Left forelimb (tissue), 1 donor: ENCODE data around the gene TBC1D24.
A peak's percentile ranks its signal among the peaks of the same experiment; 100 is the strongest.

Source experiments
- DNase-seq: peaks from one replicate; pipeline ENCODE4 v3.0.0-alpha.2; 2018; ENCODE audit warnings: low spot score

The TBC1D24 gene

GRCh38 chr16:2499454-2499853 is 24.5 kb downstream of the TBC1D24 start:
- DNase-seq = no peak

DNA sequence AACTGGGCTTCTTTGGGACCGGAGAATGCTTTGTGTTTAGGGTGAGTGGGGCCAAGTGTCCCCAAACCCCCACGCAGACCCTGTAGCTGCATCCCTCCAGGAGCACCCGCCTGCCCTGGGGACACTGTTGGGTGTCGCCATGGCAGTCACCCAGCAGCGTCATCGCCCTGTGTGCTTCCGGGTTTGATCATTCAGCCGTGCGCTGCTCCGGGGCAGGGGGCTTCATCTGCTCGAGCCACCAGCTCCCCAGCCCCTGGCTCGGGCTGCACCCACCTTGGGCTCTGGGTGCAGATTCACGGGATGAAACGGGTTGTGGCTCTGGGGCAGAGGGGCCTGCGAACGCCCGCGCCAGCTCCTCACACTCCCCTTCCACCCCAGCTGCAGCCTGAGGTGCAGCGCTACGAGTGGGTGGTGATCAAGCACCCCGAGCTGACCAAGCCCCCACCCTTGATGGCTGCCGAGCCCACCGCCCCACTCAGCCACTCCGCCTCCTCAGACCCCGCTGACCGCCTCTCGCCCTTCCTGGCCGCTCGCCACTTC is 25.0 kb downstream of the TBC1D24 start:
- no peak for DNase-seq

DNA sequence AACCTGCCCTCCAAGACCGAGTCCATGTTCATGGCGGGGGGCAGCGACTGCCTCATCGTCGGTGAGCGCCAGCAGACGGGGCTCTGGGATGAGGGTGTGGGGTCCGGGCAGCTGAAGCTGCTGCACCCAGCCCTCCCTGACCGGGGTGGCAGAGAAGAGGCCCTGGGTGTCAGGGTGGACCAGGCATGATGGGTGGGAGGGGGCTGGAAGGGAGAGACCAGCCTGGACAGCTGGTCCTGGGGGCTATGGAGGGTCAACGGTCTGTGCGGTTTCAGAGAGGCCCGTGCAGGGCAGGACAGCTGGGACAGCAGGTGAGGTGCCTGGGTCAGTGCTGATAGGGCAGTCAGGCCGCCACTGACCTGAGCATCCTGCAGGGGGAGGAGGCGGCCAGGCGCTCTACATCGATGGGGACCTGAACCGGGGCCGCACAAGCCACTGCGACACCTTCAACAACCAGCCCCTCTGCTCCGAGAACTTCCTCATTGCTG is 25.5 kb downstream of the TBC1D24 start:
- no peak for DNase-seq

- peak; percentile 93 for DNase-seq
Observed at GRCh38 chr16:2500918-2501750, 26.2 kb downstream of the TBC1D24 start.

DNA sequence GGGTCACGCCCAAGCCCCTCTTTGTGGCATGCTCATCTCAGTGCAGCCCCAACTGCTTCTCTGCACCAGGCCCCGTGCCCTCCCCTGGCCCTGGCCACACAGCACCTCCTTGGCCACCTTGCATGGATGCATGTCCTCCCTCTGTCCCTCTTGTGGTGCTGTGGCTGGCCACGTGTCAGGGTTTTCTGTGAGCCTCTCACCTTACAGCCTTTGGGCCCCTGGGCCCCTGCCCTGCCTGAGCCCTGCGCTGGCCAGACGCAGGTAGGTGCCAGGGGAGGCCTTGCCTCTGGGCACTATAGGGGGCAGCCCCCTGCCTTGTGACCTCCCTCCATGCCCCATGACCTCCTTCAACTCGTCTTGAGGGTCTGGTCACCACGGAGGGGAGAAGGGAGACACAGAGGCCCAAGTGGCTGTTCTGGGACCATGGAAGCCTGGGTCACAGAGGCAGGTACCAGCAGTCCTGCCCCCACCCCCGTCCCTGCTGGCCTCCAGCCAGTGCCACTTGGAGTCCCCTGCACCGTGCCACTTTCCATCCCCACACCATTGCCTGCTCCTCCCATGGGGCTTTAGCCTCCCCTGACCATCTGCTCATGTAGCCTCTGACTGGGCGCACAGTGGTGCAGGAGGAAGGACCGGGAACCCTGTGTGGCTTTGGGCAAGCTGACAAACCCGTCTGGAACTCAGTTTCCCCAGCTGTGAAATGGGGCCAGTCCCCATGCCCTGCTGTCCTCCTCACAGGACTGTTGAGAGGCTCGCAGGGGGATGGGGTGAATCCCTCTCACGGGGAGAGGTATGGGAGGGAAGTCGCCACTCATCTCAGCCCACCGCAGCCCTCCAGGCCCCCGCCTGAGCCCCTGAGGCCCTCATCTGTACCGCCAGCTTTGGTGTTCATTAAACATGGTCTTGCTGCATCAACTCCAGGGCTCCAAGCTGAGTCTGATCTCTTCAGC is 27.3 kb downstream of the TBC1D24 start:
- no peak for DNase-seq

DNA sequence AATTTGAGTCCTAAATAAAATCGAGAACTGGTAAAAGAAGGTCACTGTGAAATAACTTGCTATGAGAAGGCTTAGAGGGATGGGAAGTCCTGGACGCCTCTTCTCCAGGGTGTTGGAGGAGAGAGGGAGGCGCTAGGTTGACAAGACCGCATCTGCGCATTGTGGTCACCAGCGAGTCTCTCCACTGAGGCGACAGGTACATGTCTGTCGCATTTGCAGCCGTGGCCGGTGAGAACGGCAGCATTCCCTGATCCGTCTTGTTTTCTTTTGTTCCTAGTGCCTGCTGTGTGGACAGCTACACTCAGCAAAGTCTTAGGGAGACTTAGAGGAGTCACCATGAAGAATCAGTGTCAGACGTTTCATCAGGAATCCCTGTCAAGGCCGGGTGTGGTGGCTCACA is 30.8 kb downstream of the TBC1D24 start:
- no peak for DNase-seq

- no peak for DNase-seq
Observed at GRCh38 chr16:2507052-2507659, 32.2 kb downstream of the TBC1D24 start.

DNA sequence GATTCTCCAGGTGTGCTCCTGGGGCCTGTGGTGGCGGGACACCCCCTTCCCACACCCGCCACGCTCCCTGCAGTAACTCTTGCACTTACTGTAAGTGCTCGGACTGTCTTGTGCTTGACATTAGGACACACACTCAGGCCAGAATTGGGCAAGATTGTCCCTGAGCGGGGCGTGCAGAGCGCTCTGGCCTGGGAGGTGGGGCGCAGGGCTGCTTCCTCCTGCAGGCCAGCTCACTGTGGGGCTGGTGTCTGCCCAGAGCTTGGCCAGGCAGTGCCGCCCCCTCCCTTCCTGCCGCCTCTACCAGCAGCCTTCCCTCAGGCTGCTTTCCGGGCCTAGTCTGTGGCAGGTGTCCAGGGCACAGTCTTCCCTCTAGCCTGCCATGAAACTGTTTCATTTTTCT is 32.7 kb downstream of the TBC1D24 start:
- no peak for DNase-seq

DNA sequence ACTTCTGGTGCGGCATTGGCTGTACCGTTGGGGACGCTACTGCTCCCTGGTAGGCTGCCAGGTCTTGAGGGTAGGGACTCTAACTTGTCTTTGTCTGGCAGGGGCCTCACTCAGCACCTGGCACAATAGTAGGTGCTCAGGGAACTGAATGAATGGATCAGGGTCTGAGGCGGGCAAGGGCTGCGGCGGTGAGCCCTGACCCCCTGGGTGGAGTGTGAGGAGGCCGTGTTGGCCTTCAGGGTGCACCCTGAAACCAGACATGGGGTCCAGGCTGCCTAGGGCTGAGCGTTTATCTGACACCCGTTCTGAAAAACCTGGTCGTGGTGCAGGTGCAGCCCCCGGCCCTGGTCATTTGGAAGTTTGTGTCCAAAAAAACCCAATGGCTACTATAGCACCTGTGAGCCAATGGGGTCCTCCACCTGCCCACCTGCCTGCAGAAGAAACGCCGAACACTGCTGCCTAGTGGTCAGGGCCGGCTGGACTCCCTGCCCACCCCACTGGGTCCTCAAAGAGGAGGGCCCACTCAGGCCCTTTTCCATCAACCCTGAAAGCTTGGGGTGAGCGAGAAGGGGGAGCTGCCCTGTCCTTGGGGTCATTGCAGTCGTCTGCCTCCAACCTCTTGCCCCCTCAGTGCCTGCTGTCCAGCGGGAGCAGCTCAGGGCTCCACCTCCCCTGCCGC is 33.9 kb downstream of the TBC1D24 start:
- DNase-seq = no peak

- no peak for DNase-seq
Observed at GRCh38 chr16:2511128-2511800, 36.3 kb downstream of the TBC1D24 start.

DNA sequence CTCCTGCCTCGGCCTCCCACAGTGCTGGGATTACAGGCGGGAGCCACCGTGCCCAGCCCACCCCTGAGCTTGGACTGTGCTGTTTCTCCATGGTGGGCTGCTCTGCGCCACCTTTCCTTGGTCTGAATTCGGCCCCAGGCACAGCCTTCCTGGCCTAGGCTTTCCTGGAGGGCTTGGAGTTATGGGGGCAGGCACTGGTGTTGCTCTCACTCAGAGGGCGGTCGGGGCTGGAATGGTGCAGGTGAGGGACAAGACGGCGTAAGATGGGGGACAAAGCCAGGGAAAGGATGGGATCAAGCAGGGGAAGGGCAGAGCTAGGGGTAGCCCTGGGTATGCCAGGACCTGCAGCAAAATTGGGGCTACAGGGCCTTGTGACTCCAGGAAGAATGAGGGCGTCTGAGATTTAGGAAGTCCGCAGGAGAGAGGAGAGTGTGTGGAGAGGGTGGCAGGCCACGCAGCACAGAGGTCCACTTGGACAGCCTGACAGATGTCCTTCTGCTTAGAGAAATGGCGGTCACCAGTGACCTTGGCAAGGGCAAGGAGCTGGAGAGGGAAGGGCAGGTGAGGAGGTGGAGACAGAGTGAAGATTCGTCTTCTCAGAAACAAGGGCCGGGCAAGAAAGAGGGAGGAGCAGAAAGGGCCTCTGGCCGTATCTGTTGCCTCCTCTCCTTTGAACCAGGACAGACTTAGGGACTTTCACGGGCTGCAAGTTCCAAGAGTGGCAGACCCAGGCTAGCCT is 37.2 kb downstream of the TBC1D24 start:
- DNase-seq = no peak

DNA sequence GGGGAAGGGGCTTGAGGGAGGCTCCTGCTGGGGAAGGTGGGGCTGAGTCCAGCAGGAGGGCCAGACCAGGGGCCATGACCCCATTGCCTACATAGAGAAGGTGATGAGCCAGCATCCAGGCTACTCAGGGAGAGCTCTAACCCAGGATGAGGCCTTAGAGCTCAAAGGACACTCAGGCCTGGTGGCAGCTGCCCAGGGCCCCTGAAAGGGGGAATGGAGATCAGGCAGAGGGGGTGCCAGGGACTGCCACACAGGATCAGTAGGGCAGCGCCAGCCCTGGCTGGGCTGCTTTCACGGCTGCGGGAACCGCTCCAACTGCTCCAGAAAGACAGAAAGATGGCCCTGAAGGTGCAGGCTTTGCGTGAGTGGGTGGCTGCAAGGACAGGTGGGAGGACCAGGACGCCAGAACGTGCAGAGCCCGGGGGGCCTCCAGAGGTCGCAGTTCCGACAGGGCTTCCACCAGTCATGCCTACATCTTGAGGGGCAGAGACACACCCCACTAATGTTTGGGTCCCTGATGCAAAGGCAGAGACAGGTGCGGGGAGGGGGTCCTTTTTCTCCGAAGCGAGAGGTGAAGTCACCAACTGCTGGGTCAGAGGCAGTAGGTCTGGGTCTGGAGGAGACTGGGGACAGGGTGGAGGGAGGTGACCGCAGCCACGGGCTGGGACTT is 37.9 kb downstream of the TBC1D24 start:
- DNase-seq = no peak

DNA sequence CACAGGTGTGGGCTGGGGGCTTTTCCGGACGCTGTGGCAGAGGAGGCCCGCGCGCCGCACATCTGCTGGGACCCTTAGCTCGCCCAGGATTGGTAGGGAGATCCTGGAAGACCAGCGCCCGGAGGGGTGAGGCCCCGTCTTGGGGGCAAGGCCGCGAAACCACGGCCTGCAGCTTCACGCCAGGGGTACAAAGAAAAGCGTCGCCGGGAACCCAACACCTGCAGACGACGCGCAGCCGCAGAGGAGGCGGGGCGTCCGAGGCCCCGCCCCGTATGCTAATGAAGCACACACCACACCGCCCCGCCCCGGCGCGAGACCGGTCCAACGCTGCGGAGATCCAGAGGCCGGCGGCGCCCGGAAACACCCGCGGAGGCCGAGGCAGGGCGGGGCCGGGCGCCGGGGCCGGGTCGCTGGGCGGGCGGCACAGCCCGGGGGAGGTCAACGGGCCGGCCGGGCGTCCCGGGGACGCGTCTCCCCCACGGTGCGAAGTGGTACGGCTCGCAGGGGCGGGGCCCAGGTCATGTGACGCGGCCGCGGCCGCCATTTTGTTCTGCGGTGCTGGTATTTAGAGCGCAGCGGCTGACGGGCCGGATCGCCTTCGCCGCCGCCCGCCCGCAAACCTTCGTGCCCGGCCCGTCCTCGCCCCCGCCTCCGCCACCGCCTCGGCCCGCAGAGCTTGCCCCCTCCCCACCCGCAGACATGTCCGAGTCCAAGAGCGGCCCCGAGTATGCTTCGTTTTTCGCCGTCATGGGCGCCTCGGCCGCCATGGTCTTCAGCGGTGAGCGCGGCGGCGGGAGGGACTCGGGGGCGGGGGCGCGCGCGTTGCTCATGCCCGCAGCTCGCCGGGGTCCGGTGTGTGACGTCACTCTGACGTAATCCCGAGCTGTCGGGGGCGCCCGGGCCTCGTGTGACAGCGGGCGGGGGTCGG is 38.7 kb downstream of the TBC1D24 start, which contains the start of gene ATP6V0C:
Gene ATP6V0C, plus strand, starts transcription at position 548 of the 928 bp plus-strand sequence. Its CDS starts 152 bp downstream, at position 700.
- peak; percentile 95 for DNase-seq

GRCh38 chr16:2514333-2515179 is 39.6 kb downstream of the TBC1D24 start:
- DNase-seq = no peak

GRCh38 chr16:2515180-2515851 is 40.4 kb downstream of the TBC1D24 start:
- no peak for DNase-seq

DNA sequence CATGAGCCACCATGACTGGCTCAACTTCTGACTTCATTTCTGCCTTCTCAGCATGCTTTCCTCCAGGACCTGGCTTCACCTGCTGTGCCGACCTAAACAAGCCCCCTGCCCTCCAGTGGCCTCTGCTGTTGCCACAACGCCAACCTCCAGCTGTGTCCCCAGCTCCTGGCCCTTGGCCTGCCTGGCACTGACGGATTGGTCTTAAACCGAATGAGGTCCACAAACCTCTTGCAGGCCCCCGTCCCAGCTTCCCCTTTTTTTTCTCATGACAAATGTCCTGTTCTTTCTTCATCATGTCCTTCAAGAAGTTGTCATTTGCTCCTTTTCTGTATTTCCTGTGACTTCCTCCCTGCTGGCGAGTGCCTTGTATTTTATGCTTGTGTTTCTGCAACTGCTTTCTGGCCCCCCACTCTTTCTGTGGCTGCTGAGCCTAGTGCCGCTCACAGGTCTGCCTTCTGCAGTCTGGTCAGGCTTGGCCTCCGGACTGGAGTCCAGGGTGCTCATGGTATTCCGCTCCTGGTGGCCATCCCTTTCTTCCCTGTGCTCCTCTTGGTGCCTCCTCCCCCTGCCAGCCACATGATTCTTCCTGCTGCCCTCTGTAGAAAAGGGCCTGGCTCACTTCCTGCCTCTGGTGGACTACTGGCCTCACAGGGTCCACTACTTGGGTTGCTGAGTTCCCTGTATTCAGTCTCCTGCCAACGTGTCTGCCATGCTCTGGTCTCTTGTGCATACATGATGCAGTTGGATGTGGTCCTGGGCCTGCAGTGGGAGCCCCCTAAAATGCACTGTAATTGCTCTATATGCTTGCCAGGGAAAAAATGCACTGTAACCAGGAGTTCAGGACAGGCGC is 41.7 kb downstream of the TBC1D24 start:
- no peak for DNase-seq
